HG02798 (cell line): Measurements from ENCODE around the gene PUM2.
"Not testable (repeated sequence)": the region's sequence is repeated elsewhere in the genome, so short reads cannot be mapped to it uniquely, and the experiment has no call there.

Experiments used
- ATAC-seq: cut with Tn5 transposase; IDR thresholded peaks from one replicate; pipeline ENCODE4 v1.9.1; 2021; ENCODE audit warnings: mild to moderate bottlenecking; ENCODE audit not compliant: unreplicated experiment, poor library complexity

Gene PUM2

DNA sequence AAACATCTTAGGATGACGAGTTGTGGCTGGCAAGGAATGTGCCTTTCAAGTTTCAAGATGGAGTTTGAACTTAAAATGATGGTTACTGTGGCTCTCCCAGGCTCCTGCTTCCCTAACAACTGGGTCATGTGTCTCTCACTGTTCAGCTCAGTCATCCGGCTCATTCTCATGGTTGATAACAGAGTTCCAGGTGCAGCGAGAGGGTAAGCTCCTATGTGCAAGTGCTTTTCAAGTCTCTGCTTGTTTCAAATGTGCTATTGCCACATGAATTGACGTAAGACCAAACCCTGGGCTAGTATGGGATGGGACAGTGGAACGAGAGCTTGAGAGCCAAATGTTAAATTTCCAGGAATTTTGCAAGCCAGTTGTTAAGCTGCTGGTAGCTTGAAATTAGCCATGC, 19.5 kb upstream of the PUM2 start:
- no peak for ATAC-seq

DNA sequence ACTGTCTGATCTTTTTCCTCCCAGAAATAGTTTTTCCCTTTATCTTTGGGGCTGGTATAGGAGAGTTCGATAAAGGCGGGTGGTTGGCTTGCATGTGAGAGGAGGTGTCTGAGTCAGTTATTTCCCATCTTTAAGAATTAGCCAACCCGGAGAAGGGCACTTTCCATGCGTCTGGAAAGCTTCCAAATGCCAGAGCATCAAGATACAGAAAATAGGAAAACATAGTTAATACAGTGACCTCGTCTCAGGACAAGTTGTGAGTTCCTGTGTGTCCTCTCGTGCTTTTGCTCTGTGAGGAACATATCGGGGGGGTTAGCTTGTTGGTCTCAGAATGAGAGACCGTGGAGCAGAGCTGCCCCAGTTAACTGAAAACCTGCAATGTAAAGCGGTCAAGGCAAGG, 18.7 kb upstream of the PUM2 start:
- ATAC-seq, result no peak

DNA sequence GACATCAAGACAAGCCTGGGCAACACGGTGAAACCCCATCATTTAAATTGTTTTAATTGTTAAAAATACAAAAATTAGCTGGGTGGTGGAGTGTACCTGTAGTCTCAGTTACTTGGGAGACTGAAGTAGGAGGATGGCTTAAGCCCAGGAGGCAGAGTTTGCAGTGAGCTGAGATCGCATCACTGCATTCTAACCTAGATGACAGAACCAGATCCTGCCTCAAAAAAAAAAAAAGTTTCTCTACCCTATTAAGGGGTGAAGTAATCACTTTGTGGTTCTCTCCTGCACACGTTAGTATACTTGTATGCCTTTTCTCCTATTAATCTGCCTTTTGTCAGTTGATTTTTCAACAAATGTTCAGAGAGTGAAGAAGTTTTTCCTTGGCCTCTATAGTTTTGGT, 18.1 kb upstream of the PUM2 start:
- no peak for ATAC-seq

- ATAC-seq, result not testable (repeated sequence)
Measured at GRCh38 chr2:20367929-20368328, 17.3 kb upstream of the PUM2 start.

DNA sequence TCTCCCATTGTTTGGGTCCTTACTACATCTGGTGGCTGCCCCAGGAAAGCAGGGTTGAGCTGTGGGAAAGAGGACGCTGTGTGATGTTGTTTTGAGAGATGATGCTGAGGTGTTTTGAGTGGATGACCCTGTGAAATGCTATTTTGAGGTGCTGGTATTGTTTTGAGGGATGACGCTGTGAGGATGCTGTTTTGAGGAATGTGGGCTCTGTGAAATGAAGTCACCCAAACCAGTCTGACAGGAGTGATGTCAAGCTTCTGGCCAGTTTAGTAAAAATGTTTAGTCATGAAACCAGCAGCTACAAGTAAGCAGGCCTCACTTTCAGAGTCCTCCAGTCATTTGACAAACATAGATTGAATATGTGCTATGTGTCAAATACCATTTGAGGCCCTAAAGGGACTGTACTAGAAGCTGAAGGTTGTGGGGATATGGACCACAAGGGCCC, 16.1 kb upstream of the PUM2 start:
- no peak for ATAC-seq

DNA sequence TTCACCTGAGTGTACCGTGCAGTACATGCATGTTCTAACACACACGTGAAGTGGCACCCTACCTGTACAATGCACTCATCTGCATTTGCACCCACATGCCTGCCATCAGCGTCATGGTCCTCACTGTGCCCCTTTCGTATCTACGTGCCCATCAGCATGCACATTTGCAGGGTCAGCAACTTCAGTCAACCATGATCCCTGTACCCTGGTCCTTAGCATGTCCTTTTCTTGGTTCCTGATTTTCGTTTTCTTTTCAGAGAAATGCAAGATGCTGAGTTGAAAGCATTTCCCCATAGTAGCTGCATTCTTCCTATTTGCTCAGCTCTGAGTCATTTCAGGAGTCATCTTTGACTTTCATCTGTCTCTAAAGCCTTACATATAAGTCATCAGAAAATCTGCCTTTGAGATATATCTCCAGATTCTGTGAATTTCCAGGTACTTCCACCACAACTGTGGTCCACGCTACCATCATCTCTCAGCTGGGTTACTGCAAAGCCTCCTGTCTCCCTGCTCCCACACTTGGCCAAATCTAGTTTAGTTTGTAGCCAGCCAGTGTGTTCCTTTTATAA, 14.7 kb upstream of the PUM2 start:
- ATAC-seq, result peak; percentile 88

DNA sequence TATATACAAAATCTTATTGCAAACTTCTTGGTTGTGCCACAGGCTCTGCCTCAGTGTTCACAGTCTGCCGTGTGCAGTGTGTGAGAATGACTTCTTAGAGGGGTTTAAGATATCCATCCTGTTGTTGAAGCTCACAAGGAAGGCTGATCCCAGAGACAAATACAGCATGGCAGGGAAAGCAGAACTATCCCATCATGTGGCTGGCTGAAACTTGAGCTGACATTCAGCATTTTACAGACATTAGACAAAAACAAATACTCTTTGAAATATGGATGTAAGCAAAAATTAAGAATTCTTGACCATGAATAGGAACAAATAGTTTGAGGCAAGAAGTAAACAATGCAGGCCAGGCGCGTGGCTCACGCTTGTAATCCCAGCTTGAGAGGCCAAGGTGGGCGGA, 12.9 kb upstream of the PUM2 start:
- ATAC-seq, result no peak

- ATAC-seq, result no peak
Measured at GRCh38 chr2:20362701-20363435, 12.2 kb upstream of the PUM2 start.

DNA sequence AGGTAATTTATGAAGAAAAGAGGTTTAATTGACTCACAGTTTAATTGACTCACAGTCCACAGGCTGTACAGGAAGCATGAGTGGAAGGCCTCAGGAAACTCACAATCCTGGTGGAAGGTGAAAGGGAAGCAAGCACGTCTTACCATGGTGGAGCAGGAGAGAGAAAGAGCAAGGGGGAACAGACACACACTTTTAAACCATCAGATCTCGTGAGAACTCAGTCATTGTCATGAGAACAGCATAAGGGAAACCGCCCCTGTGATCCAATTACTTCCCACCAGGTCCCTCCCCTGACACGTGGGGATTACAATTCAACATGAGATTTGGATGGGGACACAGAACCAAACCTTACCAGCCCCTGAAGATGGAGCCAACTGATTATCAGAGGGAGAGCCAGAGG, 11.2 kb upstream of the PUM2 start:
- no peak for ATAC-seq

DNA sequence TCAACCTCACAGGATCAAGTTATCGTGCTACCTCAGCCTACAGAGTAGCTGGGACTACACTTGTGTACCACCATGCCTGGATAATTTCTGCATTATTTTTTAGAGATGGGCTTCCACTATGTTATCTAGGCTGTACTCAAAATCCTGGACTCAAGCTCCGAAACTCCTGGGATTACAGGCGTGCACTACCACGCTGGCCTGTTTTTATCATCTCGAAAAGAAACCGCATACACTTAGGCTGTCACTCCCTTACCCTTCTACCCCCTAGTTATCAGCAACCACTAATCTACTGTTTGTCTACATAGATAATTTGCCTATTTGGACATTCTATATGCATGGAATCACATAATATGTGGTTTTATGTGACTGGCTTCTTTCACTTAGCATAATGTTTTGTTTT, 8.5 kb upstream of the PUM2 start:
- no peak for ATAC-seq

- ATAC-seq, result no peak
Measured at GRCh38 chr2:20357638-20358389, 7.2 kb upstream of the PUM2 start.

- ATAC-seq, result no peak
Measured at GRCh38 chr2:20356042-20356441, 5.4 kb upstream of the PUM2 start.

- no peak for ATAC-seq
Measured at GRCh38 chr2:20355131-20355530, 4.5 kb upstream of the PUM2 start.

- no peak for ATAC-seq
Measured at GRCh38 chr2:20353241-20353992, 2.8 kb upstream of the PUM2 start.

DNA sequence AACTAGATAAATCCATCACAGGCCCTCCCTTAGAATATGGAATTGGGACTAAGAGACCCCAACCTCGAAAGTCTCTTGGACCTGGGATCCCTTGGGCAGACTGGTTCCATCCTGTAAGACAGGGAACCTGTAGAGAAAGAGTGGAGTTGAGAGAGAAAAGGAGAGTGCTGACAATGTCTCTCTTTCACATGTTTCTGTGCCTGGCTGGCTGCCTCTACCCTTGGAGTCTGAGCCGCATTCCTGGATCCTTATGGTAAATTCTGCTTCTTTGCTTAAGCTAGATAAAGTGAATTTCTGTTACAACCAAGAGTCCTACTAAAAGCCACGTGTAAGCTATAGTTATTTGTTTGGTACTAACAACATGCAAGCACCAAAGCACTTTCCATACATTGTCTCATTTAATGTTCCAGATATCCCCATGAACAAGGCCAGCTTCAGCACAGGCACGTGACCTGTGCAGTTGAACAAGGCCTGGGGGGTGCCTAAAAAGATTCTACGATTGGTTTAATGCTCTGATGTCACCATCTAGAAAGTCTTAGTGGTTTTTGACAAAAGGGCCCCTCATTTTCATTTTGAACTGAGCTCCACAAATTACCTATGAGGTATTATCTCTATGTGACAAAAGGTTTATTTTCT, 2.1 kb upstream of the PUM2 start:
- no peak for ATAC-seq

- ATAC-seq, result no peak
Measured at GRCh38 chr2:20352230-20352578, 1.6 kb upstream of the PUM2 start.

DNA sequence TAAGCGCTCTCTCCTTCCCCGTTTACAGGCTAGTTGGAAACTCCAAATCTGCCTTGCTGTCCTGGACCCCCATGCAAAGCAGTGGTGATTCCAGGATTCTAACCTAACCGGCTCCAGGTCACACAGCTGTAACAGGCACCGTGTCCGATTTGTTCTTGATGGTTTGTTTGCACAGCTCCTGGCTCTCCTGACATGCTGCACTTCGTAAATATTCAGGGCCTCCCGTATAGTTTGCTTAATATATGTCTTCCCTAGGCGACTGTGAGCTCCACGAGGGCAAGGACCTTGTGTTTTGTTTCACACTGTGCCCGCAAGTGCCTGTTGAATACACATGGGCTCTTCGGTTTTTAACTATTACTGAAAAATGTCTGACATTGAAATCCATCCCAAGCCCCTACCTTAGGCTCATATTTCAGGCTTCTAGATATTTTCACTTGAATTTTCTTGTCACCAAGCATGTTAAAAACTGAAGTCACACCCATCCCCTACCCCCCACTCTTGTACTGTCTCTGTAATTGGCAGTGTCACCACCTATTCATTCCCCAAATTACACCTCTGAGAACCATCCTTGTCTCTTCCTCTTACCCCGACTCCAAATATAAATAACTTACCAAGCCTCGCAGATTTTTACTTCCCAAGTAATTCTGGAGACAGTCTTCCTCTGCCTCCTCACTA, 1.0 kb upstream of the PUM2 start:
- peak; percentile 1 for ATAC-seq

DNA sequence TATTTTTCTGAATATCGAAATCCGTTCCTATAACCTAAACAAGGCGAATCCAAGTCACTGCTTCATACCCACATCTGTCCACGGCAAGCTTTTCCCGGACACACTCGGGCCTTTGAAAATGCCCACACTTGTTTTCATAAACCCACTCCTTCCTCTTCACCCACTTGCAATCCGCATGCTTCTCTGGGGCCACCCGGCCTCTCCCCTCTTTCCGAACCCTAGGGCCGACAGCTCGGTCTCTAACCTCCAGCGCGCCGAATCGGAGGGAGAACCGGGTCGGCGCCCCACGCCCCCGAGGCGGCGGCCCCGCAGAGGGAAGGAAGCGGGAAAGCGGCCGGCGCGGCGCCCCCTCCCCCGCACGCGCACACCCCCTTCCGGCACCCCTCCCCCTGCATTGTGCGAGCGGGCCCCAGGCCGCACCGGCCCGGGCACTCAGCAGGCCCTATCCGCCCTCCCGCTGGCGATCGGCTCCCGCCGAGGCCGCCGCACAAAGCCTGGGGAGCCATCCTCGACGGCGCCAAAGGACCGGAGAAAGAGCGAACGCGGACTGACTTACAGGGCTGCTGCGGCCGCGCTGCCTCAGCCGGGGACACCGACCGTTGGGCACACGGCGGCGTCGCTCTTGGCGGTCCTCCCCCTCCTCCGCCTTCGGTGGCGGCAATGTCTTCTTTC, 467 bp downstream of the PUM2 start:
- peak; percentile 22 for ATAC-seq

GRCh38 chr2:20349513-20349921, 1.1 kb downstream of the PUM2 start:
- ATAC-seq, result no peak
